Measurements from ENCODE around the gene SCARB1.
A peak's percentile ranks its signal among the peaks of the same experiment; 100 is the strongest.

SCARB1 gene

DNA sequence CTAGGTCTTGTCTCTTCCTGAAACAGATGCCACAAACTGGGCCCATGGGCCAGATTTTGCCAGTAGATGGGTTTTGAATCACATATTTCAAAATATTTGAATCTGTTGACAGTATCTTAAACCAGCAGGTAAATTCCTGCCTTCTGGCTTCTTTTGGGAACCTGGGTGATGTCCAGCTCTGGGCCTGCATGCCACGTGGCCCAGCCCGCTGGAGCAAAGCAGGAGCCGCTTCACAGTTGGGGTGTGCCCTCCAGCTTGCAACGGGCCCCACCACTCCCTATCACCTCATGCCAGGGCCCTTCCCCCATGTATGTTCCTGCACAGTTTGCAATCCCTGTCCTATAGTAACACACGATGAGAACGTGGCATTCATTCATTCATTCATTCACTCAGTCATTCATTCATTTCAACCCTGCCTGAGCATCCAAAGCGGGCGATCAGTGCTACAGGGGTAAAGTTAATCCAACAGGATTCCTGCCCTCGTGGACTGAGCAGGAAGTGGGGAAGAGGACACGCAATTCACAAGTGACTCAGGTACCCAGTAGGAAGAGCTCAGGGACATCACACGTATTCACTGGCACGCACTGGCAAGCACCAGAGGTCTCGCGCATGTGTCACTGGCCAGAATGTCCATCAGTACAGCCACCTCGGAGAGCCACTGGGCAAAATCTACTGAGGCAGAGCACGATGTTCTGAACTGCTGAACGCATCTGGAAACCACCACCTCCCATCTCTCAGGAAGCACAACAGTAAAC is 27.8 kb downstream of the SCARB1 start:
- Mint-ChIP-seq H3K27me3 (ENCODE audit: low read depth, poor library complexity) (no peaks in the 10 kb centered on the region), H3K9me3 (peaks cover 4% of the 10 kb centered on the region), H3K4me1 (peaks cover 45% of the 10 kb centered on the region), H3K4me3 (no peak overlapping the region), H3K27ac (no peak overlapping the region), H3K36me3 (ENCODE audit: low read depth) (no peaks in the 10 kb centered on the region)
- TF ChIP-seq, protein P1, sequence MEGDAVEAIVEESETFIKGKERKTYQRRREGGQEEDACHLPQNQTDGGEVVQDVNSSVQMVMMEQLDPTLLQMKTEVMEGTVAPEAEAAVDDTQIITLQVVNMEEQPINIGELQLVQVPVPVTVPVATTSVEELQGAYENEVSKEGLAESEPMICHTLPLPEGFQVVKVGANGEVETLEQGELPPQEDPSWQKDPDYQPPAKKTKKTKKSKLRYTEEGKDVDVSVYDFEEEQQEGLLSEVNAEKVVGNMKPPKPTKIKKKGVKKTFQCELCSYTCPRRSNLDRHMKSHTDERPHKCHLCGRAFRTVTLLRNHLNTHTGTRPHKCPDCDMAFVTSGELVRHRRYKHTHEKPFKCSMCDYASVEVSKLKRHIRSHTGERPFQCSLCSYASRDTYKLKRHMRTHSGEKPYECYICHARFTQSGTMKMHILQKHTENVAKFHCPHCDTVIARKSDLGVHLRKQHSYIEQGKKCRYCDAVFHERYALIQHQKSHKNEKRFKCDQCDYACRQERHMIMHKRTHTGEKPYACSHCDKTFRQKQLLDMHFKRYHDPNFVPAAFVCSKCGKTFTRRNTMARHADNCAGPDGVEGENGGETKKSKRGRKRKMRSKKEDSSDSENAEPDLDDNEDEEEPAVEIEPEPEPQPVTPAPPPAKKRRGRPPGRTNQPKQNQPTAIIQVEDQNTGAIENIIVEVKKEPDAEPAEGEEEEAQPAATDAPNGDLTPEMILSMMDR (IDR thresholded peaks at IDR 0.05), result no peak
- no peak for DNase-seq

DNA sequence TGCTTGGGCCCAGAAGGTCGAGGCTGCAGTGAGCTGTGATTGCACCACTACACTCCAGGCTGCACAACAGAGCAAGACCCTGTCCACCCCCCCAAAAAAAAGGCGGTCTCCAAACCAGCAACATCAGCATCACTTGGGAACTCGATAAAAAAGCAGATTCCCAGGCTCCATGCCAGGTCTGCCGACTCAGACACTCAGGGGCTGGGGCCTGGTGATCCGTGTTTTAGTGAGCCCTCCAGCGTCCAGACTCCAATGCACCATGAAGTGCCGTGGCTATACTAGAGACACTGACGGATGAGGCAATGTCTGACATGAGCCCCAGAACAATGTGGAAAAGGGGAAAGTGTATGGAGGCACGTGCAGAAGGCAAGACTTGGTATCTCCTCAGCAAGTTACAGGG is 28.8 kb downstream of the SCARB1 start:
- H3K4me3 Mint-ChIP-seq, result no peak overlapping the region

DNA sequence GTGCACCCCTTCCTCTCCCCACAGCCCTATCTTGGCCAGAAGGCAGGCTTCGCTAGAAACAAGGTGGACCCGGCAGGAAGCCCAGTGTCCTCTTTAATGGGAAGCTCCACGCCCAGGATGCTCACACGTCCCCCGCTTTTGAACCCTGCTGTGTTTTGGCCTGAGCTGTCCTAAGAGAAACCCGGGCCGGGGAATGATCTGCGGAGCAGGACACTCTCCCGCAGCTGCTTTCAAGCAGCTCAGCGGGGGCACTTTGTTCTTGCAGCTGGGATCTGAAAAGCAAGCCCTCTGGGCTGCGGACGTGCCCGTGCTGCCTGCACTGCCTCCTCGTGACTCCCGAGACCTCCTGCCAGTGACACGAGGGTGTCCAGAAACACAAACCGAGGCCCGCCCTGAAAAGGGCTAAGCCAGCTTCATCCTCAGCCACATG is 30.0 kb downstream of the SCARB1 start:
- Mint-ChIP-seq H3K4me1 (peaks cover 56% of the 10 kb centered on the region), H3K36me3 (ENCODE audit: low read depth) (no peaks in the 10 kb centered on the region), H3K9me3 (peaks cover 4% of the 10 kb centered on the region), H3K27ac (no peak overlapping the region), H3K27me3 (ENCODE audit: low read depth, poor library complexity) (peaks cover 3% of the 10 kb centered on the region), H3K4me3 (no peak overlapping the region)
- DNase-seq, result no peak
- TF ChIP-seq, protein P1 (IDR thresholded peaks at IDR 0.05), result no peak

More for the DNA sequence above, 28.8 kb downstream of the SCARB1 start:
- TF ChIP-seq, protein P1 (IDR thresholded peaks at IDR 0.05), result no peak
- Mint-ChIP-seq H3K9me3 (peaks cover 4% of the 10 kb centered on the region), H3K4me1 (peaks cover 45% of the 10 kb centered on the region), H3K36me3 (ENCODE audit: low read depth) (no peaks in the 10 kb centered on the region), H3K27ac (no peak overlapping the region), H3K27me3 (ENCODE audit: low read depth, poor library complexity) (peaks cover 3% of the 10 kb centered on the region)
- no peak for DNase-seq

DNA sequence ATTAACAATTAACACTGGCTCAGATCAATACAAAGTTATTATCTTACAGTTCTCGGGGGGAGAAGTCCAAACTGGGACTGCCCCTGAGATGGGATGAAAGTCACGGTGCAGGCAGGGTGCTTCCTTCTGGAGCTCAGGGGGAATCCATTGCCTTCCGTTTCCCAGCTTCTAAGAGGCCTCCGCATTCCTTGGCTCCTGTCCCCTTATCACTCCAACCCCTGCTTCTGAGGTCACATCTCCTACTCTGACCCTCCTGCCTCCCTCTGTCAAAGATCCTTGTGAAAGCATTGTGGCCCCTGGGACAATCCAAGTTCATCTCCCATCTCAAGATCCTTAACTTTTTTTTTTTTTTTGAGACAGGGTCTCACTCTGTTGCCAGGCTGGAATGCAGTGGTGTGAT is 30.8 kb downstream of the SCARB1 start:
- Mint-ChIP-seq H3K36me3 (ENCODE audit: low read depth) (no peaks in the 10 kb centered on the region), H3K4me3 (no peak overlapping the region), H3K9me3 (peaks cover 4% of the 10 kb centered on the region), H3K4me1 (peaks cover 59% of the 10 kb centered on the region), H3K27me3 (ENCODE audit: low read depth, poor library complexity) (peaks cover 3% of the 10 kb centered on the region), H3K27ac (peak overlapping the region; percentile 39)
- TF ChIP-seq, protein P1 (IDR thresholded peaks at IDR 0.05), result no peak
- no peak for DNase-seq

DNA sequence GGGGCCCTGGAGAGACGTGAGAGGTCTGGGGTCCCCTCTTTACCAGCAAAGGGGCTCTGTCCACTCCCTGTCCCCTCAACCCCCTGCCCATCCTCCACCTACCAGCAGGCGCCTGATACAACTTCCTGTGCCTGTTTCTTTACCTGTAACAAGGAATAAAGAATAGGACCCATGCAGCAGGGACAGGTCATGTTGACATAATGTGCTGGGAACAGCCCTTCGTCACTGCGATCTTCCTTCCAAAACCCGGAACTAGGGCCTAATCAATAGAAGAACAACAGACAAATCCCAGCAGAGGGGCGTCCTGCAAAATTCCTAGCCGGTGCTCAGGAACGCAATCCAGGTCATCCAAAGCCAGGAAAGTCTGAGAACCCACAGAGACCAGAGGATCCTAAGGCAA is 32.1 kb downstream of the SCARB1 start:
- Mint-ChIP-seq H3K4me3 (no peak overlapping the region), H3K27me3 (ENCODE audit: low read depth, poor library complexity) (peaks cover 3% of the 10 kb centered on the region), H3K27ac (peak overlapping the region; percentile 48), H3K36me3 (ENCODE audit: low read depth) (no peaks in the 10 kb centered on the region), H3K4me1 (peaks cover 64% of the 10 kb centered on the region), H3K9me3 (peaks cover 4% of the 10 kb centered on the region)
- TF ChIP-seq, protein P1 (IDR thresholded peaks at IDR 0.05), result no peak
- no peak for DNase-seq

DNA sequence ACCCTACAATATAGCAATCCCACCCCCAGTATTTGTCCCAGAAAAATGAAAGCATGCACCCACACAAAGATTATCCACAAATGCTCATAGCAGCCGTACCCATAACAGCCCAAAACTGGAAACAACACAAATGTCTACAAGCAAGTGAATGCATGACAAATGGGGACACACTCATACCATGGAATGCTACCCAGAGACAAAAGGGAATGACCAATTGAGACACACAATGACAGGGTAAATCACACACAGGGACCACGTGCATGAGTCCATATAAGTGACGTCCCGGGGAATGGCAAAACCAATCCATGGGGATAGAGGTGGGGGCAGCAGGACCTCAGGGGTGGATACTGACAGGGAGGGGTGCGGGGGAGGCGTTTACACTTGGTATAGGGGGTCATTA is 33.4 kb downstream of the SCARB1 start:
- DNase-seq, result no peak
- H3K9me3 Mint-ChIP-seq, result peaks cover 4% of the 10 kb centered on the region
- H3K27ac Mint-ChIP-seq, result no peak overlapping the region
- H3K27me3 Mint-ChIP-seq (ENCODE audit: low read depth, poor library complexity), result peaks cover 8% of the 10 kb centered on the region
- H3K4me3 Mint-ChIP-seq, result no peak overlapping the region
- TF ChIP-seq, protein P1 (IDR thresholded peaks at IDR 0.05), result no peak
- H3K4me1 Mint-ChIP-seq, result peaks cover 71% of the 10 kb centered on the region
- H3K36me3 Mint-ChIP-seq (ENCODE audit: low read depth), result no peaks in the 10 kb centered on the region
